ENCODE results near the gene LY6G6F. TPM values are rescaled to one million over a fixed set of nuclear protein-coding genes. Genes with fewer than 3 reads are reported as not detected.

The LY6G6F gene
- total RNA-seq, 1 donor from 2014 or later = not detected

DNA sequence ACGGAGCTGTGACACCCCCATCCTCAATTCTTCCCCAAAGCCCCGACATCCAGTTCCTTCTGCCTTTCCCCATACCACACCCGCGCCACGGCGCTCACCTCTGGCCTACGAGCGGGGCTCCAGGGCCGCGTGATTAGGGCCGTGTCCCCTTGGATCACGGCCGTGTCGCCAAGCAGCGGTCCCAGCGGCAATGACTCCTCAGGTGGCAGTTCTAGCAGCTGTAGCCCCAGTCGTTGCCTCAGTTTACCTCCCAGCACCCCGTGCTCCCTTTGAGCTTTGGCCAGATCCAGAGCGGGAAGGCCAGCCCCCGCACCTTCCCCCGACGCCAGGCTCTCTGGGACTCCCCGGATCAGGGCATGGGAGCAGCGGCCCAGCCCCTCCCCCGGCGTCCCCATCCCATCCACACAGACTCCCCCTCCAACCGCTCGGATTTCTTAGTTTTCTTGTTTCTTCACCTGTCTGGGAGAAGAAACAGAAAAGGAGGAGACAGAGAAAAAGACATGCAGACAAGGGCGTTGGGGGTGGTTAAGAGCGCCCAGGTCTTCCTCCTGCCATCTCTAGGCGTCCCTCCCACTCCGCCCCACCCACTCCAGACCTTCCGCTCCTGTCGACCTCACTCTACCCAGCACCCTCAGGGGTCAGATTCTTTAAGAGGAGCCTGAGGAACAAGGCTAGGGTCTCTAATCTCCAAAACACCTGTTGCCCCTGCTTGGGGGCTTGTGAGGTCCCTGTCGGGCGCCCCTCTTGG lies 22.3 kb downstream of the LY6G6F start, which contains the start of gene DDAH2:
TSS of gene DDAH2 (minus strand) at position 533 of the 748 bp plus-strand sequence. CDS start at position 395, 138 bp downstream.
- Mint-ChIP-seq H3K27ac (ENCODE audit: unreplicated experiment) (peak within 1 kb of the TSS; percentile 98), H3K27me3 (ENCODE audit: low read depth) (no peaks in the 10 kb centered on the region), H3K4me3 (ENCODE audit: unreplicated experiment) (peak within 1 kb of the TSS; percentile 98), H3K4me1 (ENCODE audit: low read depth) (peaks cover 38% of the 10 kb centered on the region), H3K36me3 (ENCODE audit: low read depth) (peaks cover 37% of the 10 kb centered on the region), H3K9me3 (ENCODE audit: low read depth) (no peaks in the 10 kb centered on the region)
- TF ChIP-seq, protein P1, sequence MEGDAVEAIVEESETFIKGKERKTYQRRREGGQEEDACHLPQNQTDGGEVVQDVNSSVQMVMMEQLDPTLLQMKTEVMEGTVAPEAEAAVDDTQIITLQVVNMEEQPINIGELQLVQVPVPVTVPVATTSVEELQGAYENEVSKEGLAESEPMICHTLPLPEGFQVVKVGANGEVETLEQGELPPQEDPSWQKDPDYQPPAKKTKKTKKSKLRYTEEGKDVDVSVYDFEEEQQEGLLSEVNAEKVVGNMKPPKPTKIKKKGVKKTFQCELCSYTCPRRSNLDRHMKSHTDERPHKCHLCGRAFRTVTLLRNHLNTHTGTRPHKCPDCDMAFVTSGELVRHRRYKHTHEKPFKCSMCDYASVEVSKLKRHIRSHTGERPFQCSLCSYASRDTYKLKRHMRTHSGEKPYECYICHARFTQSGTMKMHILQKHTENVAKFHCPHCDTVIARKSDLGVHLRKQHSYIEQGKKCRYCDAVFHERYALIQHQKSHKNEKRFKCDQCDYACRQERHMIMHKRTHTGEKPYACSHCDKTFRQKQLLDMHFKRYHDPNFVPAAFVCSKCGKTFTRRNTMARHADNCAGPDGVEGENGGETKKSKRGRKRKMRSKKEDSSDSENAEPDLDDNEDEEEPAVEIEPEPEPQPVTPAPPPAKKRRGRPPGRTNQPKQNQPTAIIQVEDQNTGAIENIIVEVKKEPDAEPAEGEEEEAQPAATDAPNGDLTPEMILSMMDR (IDR thresholded peaks at IDR 0.05) = no peak
- DNase-seq (ENCODE audit: low spot score) = no peak

GRCh38 chr6:31729515-31729978 lies 22.9 kb downstream of the LY6G6F start:
- Mint-ChIP-seq H3K27ac (ENCODE audit: unreplicated experiment) (peak overlapping the region; percentile 98), H3K4me1 (ENCODE audit: low read depth) (peaks cover 44% of the 10 kb centered on the region), H3K4me3 (ENCODE audit: unreplicated experiment) (peak overlapping the region; percentile 98), H3K36me3 (ENCODE audit: low read depth) (peaks cover 40% of the 10 kb centered on the region), H3K9me3 (ENCODE audit: low read depth) (no peaks in the 10 kb centered on the region), H3K27me3 (ENCODE audit: low read depth) (no peaks in the 10 kb centered on the region)
- TF ChIP-seq, protein P1 (IDR thresholded peaks at IDR 0.05) = peak; percentile 85
- no peak for DNase-seq (ENCODE audit: low spot score)

DNA sequence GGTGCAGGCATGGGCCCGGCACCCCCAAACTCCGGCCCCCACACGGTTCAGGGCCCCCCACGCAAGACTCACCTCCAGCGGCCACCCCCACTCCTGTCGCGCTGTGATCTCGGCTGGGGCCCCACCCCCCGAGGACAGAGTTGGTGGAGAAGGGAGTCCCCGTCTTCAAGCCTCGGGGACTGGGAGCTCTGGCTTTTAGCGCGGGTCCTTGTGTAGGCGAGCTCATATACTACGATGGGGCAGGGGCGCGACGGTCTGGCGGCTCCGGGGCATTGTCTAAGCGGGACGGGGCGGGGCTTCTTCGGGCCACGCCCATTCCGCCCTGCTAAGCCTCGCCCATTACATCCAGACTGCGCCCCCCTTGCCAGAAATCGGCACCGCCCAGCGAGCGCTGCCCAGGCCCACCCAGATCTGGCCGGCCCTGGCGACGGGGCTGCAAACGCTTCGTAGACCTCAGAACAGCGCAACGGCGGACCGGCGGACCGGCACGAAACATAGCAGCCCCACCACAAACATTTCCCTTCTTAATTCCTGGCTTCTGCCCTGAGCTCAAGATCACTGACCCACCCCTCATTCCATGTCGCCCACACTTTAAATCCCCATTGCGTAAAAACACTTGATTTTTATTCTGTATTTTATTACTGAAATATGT lies 23.4 kb downstream of the LY6G6F start:
- TF ChIP-seq, protein P1 (IDR thresholded peaks at IDR 0.05) = peak; percentile 9
- peaks cover 38% of the 10 kb centered on the region for H3K36me3 Mint-ChIP-seq (ENCODE audit: low read depth)
- peak overlapping the region; percentile 98 for H3K27ac Mint-ChIP-seq (ENCODE audit: unreplicated experiment)
- no peak for DNase-seq (ENCODE audit: low spot score)
- peak overlapping the region; percentile 98 for H3K4me3 Mint-ChIP-seq (ENCODE audit: unreplicated experiment)
- H3K4me1 Mint-ChIP-seq (ENCODE audit: low read depth) = peaks cover 47% of the 10 kb centered on the region
- H3K9me3 Mint-ChIP-seq (ENCODE audit: low read depth) = no peaks in the 10 kb centered on the region
- H3K27me3 Mint-ChIP-seq (ENCODE audit: low read depth) = no peaks in the 10 kb centered on the region

DNA sequence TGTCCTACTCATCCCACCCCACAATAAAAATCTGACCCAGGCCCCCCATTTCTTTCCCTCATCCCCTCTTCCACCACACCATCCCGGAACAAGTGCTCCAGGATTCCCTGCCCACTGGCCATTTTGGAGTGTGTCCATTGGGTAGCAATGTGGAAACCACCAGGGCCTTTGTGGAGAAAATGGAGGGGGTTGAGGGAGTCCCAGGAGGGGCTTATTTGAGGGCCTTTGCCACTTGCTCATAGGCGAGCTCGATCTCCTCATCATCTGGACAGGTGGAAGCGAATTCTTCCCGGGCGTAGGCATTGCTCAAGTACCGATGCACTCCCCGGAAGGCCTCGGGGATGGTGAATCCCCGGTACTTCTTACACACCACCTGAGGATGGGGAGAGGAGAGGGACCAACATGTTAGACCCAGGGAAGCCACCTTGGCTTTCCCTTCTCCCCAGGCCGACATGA lies 24.0 kb downstream of the LY6G6F start:
- no peak for DNase-seq (ENCODE audit: low spot score)
- peak overlapping the region; percentile 98 for H3K27ac Mint-ChIP-seq (ENCODE audit: unreplicated experiment)
- TF ChIP-seq, protein P1 (IDR thresholded peaks at IDR 0.05) = no peak
- peaks cover 47% of the 10 kb centered on the region for H3K4me1 Mint-ChIP-seq (ENCODE audit: low read depth)
- H3K9me3 Mint-ChIP-seq (ENCODE audit: low read depth) = no peaks in the 10 kb centered on the region
- H3K4me3 Mint-ChIP-seq (ENCODE audit: unreplicated experiment) = peak overlapping the region; percentile 98
- no peaks in the 10 kb centered on the region for H3K27me3 Mint-ChIP-seq (ENCODE audit: low read depth)
- H3K36me3 Mint-ChIP-seq (ENCODE audit: low read depth) = peaks cover 38% of the 10 kb centered on the region

DNA sequence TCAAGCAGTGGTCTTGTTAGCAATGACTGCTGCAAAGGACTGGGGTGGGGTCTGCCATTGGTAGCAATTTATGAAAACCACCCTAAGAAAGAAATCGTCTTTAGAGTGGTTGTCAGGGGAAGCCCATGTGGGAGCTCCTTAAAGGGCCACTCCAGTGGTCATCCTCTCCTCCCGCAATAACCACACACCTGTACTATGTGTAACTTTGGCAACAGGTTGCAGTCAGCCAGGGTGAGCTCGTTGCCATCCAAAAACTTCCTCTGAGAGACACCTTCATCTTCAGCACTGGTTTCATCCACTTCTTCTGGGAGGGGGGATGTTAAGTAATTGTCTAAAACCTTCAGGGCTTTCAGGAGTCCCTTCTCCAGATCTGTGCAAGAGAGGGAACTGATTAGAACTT lies 25.4 kb downstream of the LY6G6F start:
- TF ChIP-seq, protein P1 (IDR thresholded peaks at IDR 0.05) = no peak
- Mint-ChIP-seq H3K27ac (ENCODE audit: unreplicated experiment) (peak overlapping the region; percentile 24), H3K4me3 (ENCODE audit: unreplicated experiment) (no peak overlapping the region), H3K36me3 (ENCODE audit: low read depth) (peaks cover 29% of the 10 kb centered on the region), H3K27me3 (ENCODE audit: low read depth) (no peaks in the 10 kb centered on the region), H3K4me1 (ENCODE audit: low read depth) (peaks cover 53% of the 10 kb centered on the region), H3K9me3 (ENCODE audit: low read depth) (no peaks in the 10 kb centered on the region)
- no peak for DNase-seq (ENCODE audit: low spot score)
